Ovary (tissue), 9 donors: ENCODE measurements around the gene SHLD1. TPM values are rescaled to one million over a fixed set of nuclear protein-coding genes. Genes with fewer than 3 reads are reported as not detected.
"Not testable (repeated sequence)": the region's sequence is repeated elsewhere in the genome, so short reads cannot be mapped to it uniquely, and the experiment has no call there.

Experiments
- DNase-seq, 5 donors: peaks; one replicate each; pipeline ENCODE4 v3.0.0-alpha.2; 2019 to 2020
- H3K27ac ChIP-seq, 2 donors: fragments of 200-600 bp; one replicate each; pipeline versions ENCODE4 v1.5.1 to v1.8.0; 2019 to 2022
- H3K27me3 ChIP-seq: fragments of 200-600 bp; one replicate; pipeline ENCODE4 v1.8.0; 2022
- H3K36me3 ChIP-seq: fragments of 200-600 bp; sonication (generic); one replicate; pipeline ENCODE4 v1.5.1; 2019
- H3K4me1 ChIP-seq: one replicate; pipeline ENCODE4 v1.8.1; 2013; ENCODE audit warnings: mild to moderate bottlenecking, moderate library complexity; ENCODE audit not compliant: insufficient read depth
- H3K4me3 ChIP-seq: fragments of 200-600 bp; sonication (generic); one replicate; pipeline ENCODE4 v1.5.1; 2017
- H3K9me3 ChIP-seq, 2 donors: fragments of 200-600 bp in 1 of 2; sonication (generic) in 1 of 2; one replicate each; pipeline versions ENCODE4 v1.5.1 to v1.8.1; 2013 to 2019; ENCODE audit warnings: mild to moderate bottlenecking in 1 of 2, moderate library complexity in 1 of 2
- CTCF ChIP-seq, 3 donors: fragments of 450-650 bp in 2 of 3; fragments of 200-600 bp in 1 of 3; IDR thresholded peaks; one replicate each; pipeline versions ENCODE4 v1.5.1 to v1.8.0; 2016 to 2022; ENCODE audit warnings: antibody characterized with exemption in 3 of 3, mild to moderate bottlenecking in 1 of 3
- EP300 ChIP-seq: sonication (generic); formaldehyde crosslinking; IDR thresholded peaks from one replicate; pipeline ENCODE4 v1.6.1; 2017; ENCODE audit warnings: antibody characterized with exemption
- POLR2A ChIP-seq: fragments of 450-650 bp; IDR thresholded peaks from one replicate; pipeline ENCODE4 v1.6.1; 2017; ENCODE audit warnings: antibody characterized with exemption, mild to moderate bottlenecking, moderate library complexity
- WGBS, 3 donors: extraction: QIAGEN DNeasy Blood & Tissue Kit in 1 of 3; methylation state at CpG; one replicate each; pipeline versions ENCODE4 v1.1.5 to v1.1.7; 2013 to 2017; 5-methylcytosine and 5-hydroxymethylcytosine counted together
- intact Hi-C, 4 donors: fragments of 100-400 bp; cut with DNase I; formaldehyde crosslinking; loops; one replicate each; pipeline versions ENCODE4 v1.11.0 to v1.15.1; 2022 to 2023
- polyA plus RNA-seq, 2 donors: library from polyadenylated mRNA; stranded (reverse); fragments of 200-250 nt in 1 of 2; fragments of 350-450 nt in 1 of 2; fragmentation: Illumina TruSeq in 1 of 2; extraction: RNeasy Lipid Tissue Mini Kit (QIAGEN cat#74804) in 1 of 2; gene quantifications; one replicate each; pipeline ENCODE4 v1.2.3, GENCODE V29; 2013 to 2014
- total RNA-seq, 7 donors: library from RNA; depleted of rRNA in 2 of 7; stranded (reverse); fragments of >200 nt in 2 of 7; fragmentation: NEBNext Ultra II Directional in 3 of 7; extraction: Animal tissue kit (Norgen Biotek cat#: 25700) in 3 of 7; gene quantifications; one replicate each; pipeline versions ENCODE4 v1.1.0 to v1.2.4, GENCODE V29; 2016 to 2023
- donor health status: DM: no; HTN: no; CAD: no; lungs with moderate emphysema.
- donor health status: DM: no; HTN: no; CAD: no.
- donor health status: Bipolar disorder and iron deficiency.
- donor health status: DM: yes; HTN: yes; CAD: no.
- donor health status: DM: no; HTN: no; CAD: no.
- donor health status: DM: yes; HTN: yes; CAD: no.

The SHLD1 gene
- total and polyA plus RNA-seq, 9 donors = 3.8 to 12.4 (median 7.2) TPM

GRCh38 chr20:5793916-5794315, 43.7 kb downstream of the SHLD1 start:
- no peak for TF ChIP-seq CTCF (IDR thresholded peaks at IDR 0.05)
- 84 to 87% (median 84%) methylated on average over 2 of the region's 2 CpGs for WGBS, 3 donors
- H3K36me3 ChIP-seq = no peaks in the 10 kb centered on the region
- H3K27me3 ChIP-seq = no peaks in the 10 kb centered on the region
- no peak overlapping the region for H3K4me3 ChIP-seq
- intact Hi-C loops = loop anchor here in 1 of 4 donors (10.0 kb wide), 1 partner anchor 281 kb away; no protein-coding TSS in a partner anchor
- no peak for DNase-seq
- H3K4me1 ChIP-seq = no peaks in the 10 kb centered on the region
- H3K9me3 ChIP-seq = no peaks in the 10 kb centered on the region
- H3K27ac ChIP-seq = no peak overlapping the region

DNA sequence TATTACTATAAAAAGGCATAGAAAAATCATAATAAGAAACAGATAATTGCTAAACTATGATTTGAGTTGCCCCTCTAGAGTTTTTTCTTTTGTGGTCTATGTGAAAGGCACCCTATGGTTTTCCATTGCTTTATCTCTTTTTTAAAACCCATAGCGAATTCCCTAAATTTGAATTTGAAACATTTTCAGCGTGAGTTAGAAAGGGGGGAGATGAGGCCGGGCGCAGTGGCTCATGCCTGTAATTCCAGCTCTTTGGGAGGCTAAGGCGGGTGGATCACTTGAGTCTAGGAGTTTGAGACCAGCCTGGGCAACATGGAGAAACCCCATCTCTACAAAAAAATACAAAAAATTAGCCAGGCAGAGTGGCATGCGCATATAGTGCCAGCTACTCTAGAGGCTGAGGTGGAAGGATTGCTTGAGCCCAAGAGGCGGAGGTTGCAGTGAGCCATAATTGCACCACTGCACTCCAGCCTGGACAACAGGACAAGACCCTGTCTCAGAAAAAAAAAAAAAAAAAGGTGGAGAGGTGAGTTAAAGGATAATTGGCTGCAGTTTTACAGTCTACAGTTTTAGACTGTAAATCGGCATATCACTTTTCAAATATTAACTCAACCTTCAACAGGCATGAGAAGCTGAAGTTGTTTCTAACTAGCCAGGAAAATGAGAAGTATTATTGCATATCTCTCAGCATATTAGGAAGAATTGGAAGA, 46.3 kb downstream of the SHLD1 start:
- no peaks in the 10 kb centered on the region for H3K4me1 ChIP-seq
- 92 to 95% (median 93%) methylated on average over 8 of the region's 8 CpGs for WGBS, 3 donors
- intact Hi-C loops = loop anchor here in 1 of 4 donors (10.0 kb wide), 1 partner anchor 278 kb away; no protein-coding TSS in a partner anchor
- no peaks in the 10 kb centered on the region for H3K27me3 ChIP-seq
- H3K36me3 ChIP-seq = no peaks in the 10 kb centered on the region
- no peaks in the 10 kb centered on the region for H3K9me3 ChIP-seq
- no peak for TF ChIP-seq CTCF (IDR thresholded peaks at IDR 0.05)
- TF ChIP-seq EP300 = no peak
- no peak for TF ChIP-seq POLR2A
- DNase-seq = no peak
- H3K4me3 ChIP-seq = no peak overlapping the region
- no peak overlapping the region for H3K27ac ChIP-seq

DNA sequence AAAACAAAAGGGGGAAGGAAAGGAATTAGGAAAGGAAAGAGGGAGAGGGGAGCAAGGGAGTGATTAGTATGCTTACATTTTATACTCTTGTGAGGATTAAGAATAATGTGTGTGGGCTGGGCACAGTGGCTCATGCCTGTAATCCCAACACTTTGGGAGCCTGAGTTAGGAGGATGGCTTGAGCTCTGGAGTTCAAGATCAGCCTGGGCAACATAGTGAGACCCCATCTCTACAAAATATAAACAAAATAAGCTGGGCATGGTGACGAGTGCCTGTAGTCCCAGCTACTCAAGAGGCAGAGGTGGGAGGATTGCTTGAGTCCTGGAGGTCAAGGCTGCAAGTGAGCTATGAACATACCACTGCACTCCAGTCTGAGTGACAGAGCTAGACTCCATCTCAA, 47.0 kb downstream of the SHLD1 start:
- TF ChIP-seq POLR2A (no peak), EP300 (no peak), CTCF (IDR thresholded peaks at IDR 0.05) (no peak)
- no peaks in the 10 kb centered on the region for H3K27me3 ChIP-seq
- intact Hi-C loops = loop anchor here in 1 of 4 donors (10.0 kb wide), 1 partner anchor 278 kb away; no protein-coding TSS in a partner anchor
- H3K4me1 ChIP-seq = no peaks in the 10 kb centered on the region
- H3K9me3 ChIP-seq = no peaks in the 10 kb centered on the region
- 28 to 52% (median 46%) methylated on average over 1 of the region's 1 CpG for WGBS, 3 donors
- no peaks in the 10 kb centered on the region for H3K36me3 ChIP-seq
- no peak for DNase-seq
- H3K4me3 ChIP-seq = no peak overlapping the region
- no peak overlapping the region for H3K27ac ChIP-seq

GRCh38 chr20:5797843-5798462, 47.8 kb downstream of the SHLD1 start:
- Histone ChIP-seq H3K36me3 (no peaks in the 10 kb centered on the region), H3K27me3 (no peaks in the 10 kb centered on the region), H3K4me1 (no peaks in the 10 kb centered on the region), H3K4me3 (no peak overlapping the region), H3K9me3 (no peaks in the 10 kb centered on the region), H3K27ac (no peak overlapping the region)
- intact Hi-C loops = loop anchor here in 1 of 4 donors (10.0 kb wide), 1 partner anchor 277 kb away; no protein-coding TSS in a partner anchor
- TF ChIP-seq POLR2A (no peak), CTCF (IDR thresholded peaks at IDR 0.05) (no peak), EP300 (no peak)
- 78 to 90% (median 82%) methylated on average over 7 of the region's 7 CpGs for WGBS, 3 donors
- no peak for DNase-seq

GRCh38 chr20:5803754-5804303, 53.6 kb downstream of the SHLD1 start:
- 92 to 96% (median 92%) methylated on average over 13 of the region's 13 CpGs for WGBS, 3 donors
- H3K9me3 ChIP-seq, H3K36me3 ChIP-seq, H3K4me1 ChIP-seq, H3K4me3 ChIP-seq, intact Hi-C loops, DNase-seq, H3K27ac ChIP-seq, H3K27me3 ChIP-seq: not testable (repeated sequence)
